ENCODE data around the gene KANSL1L. TPM values are rescaled to one million over a fixed set of nuclear protein-coding genes. Genes with fewer than 3 reads are reported as not detected.

The KANSL1L gene
- polyA plus RNA-seq, 1 experiment, result 2.8 TPM

DNA sequence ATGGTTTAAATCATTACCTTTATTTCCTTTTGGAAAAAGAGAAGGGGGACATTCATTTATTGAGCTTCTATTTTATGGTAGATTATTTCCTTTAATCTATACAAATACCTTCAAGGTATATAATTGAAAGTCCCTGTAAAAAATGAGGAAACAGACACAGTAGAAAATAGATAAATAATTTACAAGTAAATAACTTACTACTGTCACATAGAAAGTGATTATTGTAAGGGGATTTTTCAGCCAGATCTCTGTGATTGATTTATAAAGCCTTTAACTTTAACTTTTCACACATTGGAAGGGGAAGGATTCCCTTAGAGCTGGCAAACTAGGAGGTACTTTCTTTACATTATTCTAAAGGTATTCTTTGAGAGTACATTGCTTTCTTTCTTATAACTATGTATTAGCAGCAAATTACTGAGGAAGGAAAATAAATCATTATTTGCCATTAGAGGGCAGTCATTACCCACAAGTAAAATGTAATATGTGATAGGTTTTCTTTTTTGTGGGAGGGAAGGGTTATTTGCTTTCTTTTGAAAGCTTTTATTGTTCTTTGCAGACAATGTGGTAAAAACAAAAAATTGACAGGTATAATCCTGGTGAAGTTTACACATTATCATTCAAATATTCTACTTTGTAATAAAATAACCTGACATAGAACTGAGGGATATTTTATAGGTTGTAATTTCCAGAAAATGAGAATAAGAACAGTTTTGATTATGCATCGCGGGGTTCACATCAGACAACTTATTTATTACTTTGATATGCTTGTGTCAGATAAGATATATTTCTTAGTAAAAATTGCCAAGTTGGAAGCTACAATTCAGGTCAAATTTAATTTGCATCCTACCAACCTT lies 193.6 kb downstream of the KANSL1L start:
- Histone ChIP-seq H3K4me3 (ENCODE audit: low read depth, low read length) (no peak overlapping the region), H3K36me3 (ENCODE audit: control insufficient read depth, insufficient read depth, low read length) (no peaks in the 10 kb centered on the region), H3K27me3 (ENCODE audit: control insufficient read depth, insufficient read depth, low read length) (peaks cover 2% of the 10 kb centered on the region; the same call in 1 of the 2 replicates)
- CTCF ChIA-PET, result interaction anchor here (0.6 to 5.9 kb wide), 11 partner anchors 8 to 1428 kb away, joined by 3 to 32 read pairs (median 5); partner anchors contain the start of gene ACADL
- no peak for DNase-seq (ENCODE audit: low read depth)
- POLR2A ChIA-PET, result no interaction called here
- TF ChIP-seq, protein P1, sequence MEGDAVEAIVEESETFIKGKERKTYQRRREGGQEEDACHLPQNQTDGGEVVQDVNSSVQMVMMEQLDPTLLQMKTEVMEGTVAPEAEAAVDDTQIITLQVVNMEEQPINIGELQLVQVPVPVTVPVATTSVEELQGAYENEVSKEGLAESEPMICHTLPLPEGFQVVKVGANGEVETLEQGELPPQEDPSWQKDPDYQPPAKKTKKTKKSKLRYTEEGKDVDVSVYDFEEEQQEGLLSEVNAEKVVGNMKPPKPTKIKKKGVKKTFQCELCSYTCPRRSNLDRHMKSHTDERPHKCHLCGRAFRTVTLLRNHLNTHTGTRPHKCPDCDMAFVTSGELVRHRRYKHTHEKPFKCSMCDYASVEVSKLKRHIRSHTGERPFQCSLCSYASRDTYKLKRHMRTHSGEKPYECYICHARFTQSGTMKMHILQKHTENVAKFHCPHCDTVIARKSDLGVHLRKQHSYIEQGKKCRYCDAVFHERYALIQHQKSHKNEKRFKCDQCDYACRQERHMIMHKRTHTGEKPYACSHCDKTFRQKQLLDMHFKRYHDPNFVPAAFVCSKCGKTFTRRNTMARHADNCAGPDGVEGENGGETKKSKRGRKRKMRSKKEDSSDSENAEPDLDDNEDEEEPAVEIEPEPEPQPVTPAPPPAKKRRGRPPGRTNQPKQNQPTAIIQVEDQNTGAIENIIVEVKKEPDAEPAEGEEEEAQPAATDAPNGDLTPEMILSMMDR (IDR thresholded peaks at IDR 0.05; ENCODE audit: insufficient read depth, low read depth, low read length), result peak; percentile 45

DNA sequence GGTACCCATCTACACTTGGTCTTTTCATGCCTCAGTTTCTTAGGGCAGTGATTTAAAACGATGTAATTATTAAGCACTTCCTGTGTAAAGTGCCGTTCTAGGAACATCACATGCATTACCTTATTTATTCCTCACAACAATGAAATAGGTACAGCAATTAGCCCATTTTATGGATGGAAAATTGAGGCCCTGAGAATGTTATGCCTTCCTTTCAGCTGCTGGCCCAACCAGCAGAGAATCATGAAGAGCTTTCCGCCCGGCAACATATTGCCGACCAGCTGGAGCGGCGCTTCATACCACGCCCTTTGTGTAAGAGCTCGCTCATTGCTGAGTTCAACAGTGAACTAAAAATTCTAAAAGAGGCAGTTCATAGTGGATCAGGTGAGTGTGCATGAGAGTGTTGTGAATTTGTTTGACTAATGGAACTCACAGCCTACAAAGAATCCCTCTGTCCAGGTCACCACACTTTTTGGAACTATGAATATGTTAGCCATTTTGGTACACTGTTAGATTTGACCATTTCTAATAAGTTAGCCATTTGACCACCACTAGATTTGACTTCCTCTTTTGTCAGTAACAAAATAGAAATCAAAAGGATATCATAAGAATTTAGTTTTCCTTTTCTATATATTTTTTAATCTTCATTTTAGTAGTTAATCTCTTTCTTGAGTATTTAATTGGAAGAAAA lies 194.4 kb downstream of the KANSL1L start:
- no peak for DNase-seq (ENCODE audit: low read depth)
- TF ChIP-seq, protein P1 (IDR thresholded peaks at IDR 0.05; ENCODE audit: insufficient read depth, low read depth, low read length), result no peak
- ChIA-PET POLR2A (no interaction called here), CTCF (interaction anchor here (0.6 to 5.9 kb wide), 11 partner anchors 9 to 1427 kb away, joined by 3 to 32 read pairs (median 5); partner anchors contain the start of gene ACADL)
- H3K27me3 ChIP-seq (ENCODE audit: control insufficient read depth, insufficient read depth, low read length), result peaks cover 2% of the 10 kb centered on the region; the same call in 1 of the 2 replicates
- H3K36me3 ChIP-seq (ENCODE audit: control insufficient read depth, insufficient read depth, low read length), result no peaks in the 10 kb centered on the region
- H3K4me3 ChIP-seq (ENCODE audit: low read depth, low read length), result no peak overlapping the region

DNA sequence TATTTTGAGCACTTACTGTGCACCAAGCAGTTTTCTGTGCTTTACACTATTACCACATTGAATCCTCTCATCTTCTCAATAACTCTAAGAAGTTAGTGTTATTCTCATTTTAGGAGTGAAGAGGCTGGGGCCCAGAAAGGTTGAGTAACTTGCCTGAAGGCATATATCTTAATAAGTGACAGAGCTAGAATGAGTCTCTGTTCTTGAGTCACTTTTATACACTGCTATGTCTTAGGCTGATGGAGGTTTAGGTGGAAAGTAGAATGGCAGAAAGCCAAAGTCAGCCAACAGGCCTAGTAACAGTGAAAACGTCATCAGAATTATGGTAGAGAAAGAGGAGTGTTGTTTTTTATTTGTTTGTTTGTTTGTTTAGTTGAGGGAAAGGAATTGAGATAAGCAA lies 196.6 kb downstream of the KANSL1L start:
- DNase-seq (ENCODE audit: low read depth), result no peak
- peaks cover 2% of the 10 kb centered on the region; the same call in 1 of the 2 replicates for H3K27me3 ChIP-seq (ENCODE audit: control insufficient read depth, insufficient read depth, low read length)
- TF ChIP-seq, protein P1 (IDR thresholded peaks at IDR 0.05; ENCODE audit: insufficient read depth, low read depth, low read length), result no peak
- H3K4me3 ChIP-seq (ENCODE audit: low read depth, low read length), result no peak overlapping the region
- CTCF ChIA-PET, result interaction anchor here (0.7 to 5.9 kb wide), 3 partner anchors 222 to 230 kb away, joined by 3 to 29 read pairs (median 4); no protein-coding TSS in a partner anchor
- H3K36me3 ChIP-seq (ENCODE audit: control insufficient read depth, insufficient read depth, low read length), result no peaks in the 10 kb centered on the region
- POLR2A ChIA-PET, result no interaction called here

DNA sequence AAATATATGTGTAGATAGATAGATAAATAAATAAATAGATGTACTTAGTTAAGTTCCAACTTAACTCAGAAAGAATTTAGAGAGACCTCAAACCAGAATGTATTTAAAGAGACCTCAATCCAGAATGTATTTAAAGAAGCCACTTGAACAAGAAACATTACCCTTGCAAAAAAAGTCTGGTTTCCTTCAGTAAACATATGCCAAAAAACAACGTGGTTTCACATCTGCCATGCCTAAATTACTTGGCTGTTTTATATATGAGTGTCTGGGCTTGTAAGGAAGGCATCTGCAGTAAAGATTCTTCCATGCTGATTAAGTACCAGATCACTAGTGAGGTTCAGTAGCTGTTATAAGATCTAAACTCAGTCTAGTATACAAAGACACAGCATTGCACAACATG lies 197.9 kb downstream of the KANSL1L start:
- no peak for DNase-seq (ENCODE audit: low read depth)
- Histone ChIP-seq H3K36me3 (ENCODE audit: control insufficient read depth, insufficient read depth, low read length) (no peaks in the 10 kb centered on the region), H3K27me3 (ENCODE audit: control insufficient read depth, insufficient read depth, low read length) (no peaks in the 10 kb centered on the region), H3K4me3 (ENCODE audit: low read depth, low read length) (no peak overlapping the region)
- TF ChIP-seq, protein P1 (IDR thresholded peaks at IDR 0.05; ENCODE audit: insufficient read depth, low read depth, low read length), result no peak
- ChIA-PET CTCF (interaction anchor here (1.9 kb wide), 1 partner anchor 225 kb away, joined by 10 read pairs; no protein-coding TSS in a partner anchor), POLR2A (no interaction called here)

Other genes with a start within 250 kb of the KANSL1L start
- gene RPE, start 168.8 kb downstream of the KANSL1L start, polyA plus RNA-seq (2011; rRNA removed), result 71.0 and 78.3 TPM in 2 replicates
- gene ACADL, start 54.0 kb upstream of the KANSL1L start, polyA plus RNA-seq (2011; rRNA removed), result not detected in 2 replicates
- gene MYL1, start 143.8 kb upstream of the KANSL1L start, polyA plus RNA-seq (2011; rRNA removed), result not detected in 2 replicates